ENCODE measurements around the gene KDM4B. TPM values are rescaled to one million over a fixed set of nuclear protein-coding genes. Genes with fewer than 3 reads are reported as not detected.

KDM4B gene
- total RNA-seq, 1 donor from 2014 or later: 38.9 TPM

GRCh38 chr19:5104871-5105351 lies 136.0 kb downstream of the KDM4B start:
- Mint-ChIP-seq H3K27ac (no peak overlapping the region), H3K9me3 (peaks cover 12% of the 10 kb centered on the region), H3K4me1 (ENCODE audit: low read depth) (no peaks in the 10 kb centered on the region), H3K36me3 (ENCODE audit: low read depth) (peaks cover 14% of the 10 kb centered on the region), H3K4me3 (no peak overlapping the region), H3K27me3 (ENCODE audit: insufficient read depth) (no peaks in the 10 kb centered on the region)
- intact Hi-C loops (cut with micrococcal nuclease): no loop called here
- no peak for DNase-seq (ENCODE audit: low spot score)

- H3K9me3 Mint-ChIP-seq: peaks cover under 1% of the 10 kb centered on the region
- intact Hi-C loops (cut with micrococcal nuclease): no loop called here
- no peak overlapping the region for H3K4me3 Mint-ChIP-seq
- no peaks in the 10 kb centered on the region for H3K4me1 Mint-ChIP-seq (ENCODE audit: low read depth)
- DNase-seq (ENCODE audit: low spot score): no peak
- H3K27ac Mint-ChIP-seq: no peak overlapping the region
- peaks cover 3% of the 10 kb centered on the region for H3K36me3 Mint-ChIP-seq (ENCODE audit: low read depth)
- H3K27me3 Mint-ChIP-seq (ENCODE audit: insufficient read depth): no peaks in the 10 kb centered on the region
Observed at GRCh38 chr19:5106191-5106726, 137.3 kb downstream of the KDM4B start.

- Mint-ChIP-seq H3K27me3 (ENCODE audit: insufficient read depth) (no peaks in the 10 kb centered on the region), H3K36me3 (ENCODE audit: low read depth) (peaks cover 7% of the 10 kb centered on the region), H3K4me3 (no peak overlapping the region), H3K27ac (no peak overlapping the region), H3K9me3 (no peaks in the 10 kb centered on the region), H3K4me1 (ENCODE audit: low read depth) (no peaks in the 10 kb centered on the region)
- DNase-seq (ENCODE audit: low spot score): no peak
- intact Hi-C loops (cut with micrococcal nuclease): no loop called here
Observed at GRCh38 chr19:5106971-5107370, 138.1 kb downstream of the KDM4B start.

GRCh38 chr19:5107432-5108122 lies 138.7 kb downstream of the KDM4B start:
- Mint-ChIP-seq H3K4me1 (ENCODE audit: low read depth) (no peaks in the 10 kb centered on the region), H3K9me3 (no peaks in the 10 kb centered on the region), H3K27me3 (ENCODE audit: insufficient read depth) (no peaks in the 10 kb centered on the region), H3K4me3 (no peak overlapping the region), H3K36me3 (ENCODE audit: low read depth) (peaks cover 8% of the 10 kb centered on the region), H3K27ac (no peak overlapping the region)
- intact Hi-C loops (cut with micrococcal nuclease): no loop called here
- no peak for DNase-seq (ENCODE audit: low spot score)

GRCh38 chr19:5108123-5108596 lies 139.2 kb downstream of the KDM4B start:
- H3K36me3 Mint-ChIP-seq (ENCODE audit: low read depth): peaks cover 10% of the 10 kb centered on the region
- intact Hi-C loops (cut with micrococcal nuclease): no loop called here
- H3K9me3 Mint-ChIP-seq: no peaks in the 10 kb centered on the region
- no peak overlapping the region for H3K4me3 Mint-ChIP-seq
- no peaks in the 10 kb centered on the region for H3K4me1 Mint-ChIP-seq (ENCODE audit: low read depth)
- no peaks in the 10 kb centered on the region for H3K27me3 Mint-ChIP-seq (ENCODE audit: insufficient read depth)
- no peak for DNase-seq (ENCODE audit: low spot score)
- no peak overlapping the region for H3K27ac Mint-ChIP-seq

- Mint-ChIP-seq H3K36me3 (ENCODE audit: low read depth) (peaks cover 10% of the 10 kb centered on the region), H3K27ac (no peak overlapping the region), H3K9me3 (no peaks in the 10 kb centered on the region), H3K4me1 (ENCODE audit: low read depth) (no peaks in the 10 kb centered on the region), H3K27me3 (ENCODE audit: insufficient read depth) (no peaks in the 10 kb centered on the region), H3K4me3 (no peak overlapping the region)
- intact Hi-C loops (cut with micrococcal nuclease): no loop called here
- no peak for DNase-seq (ENCODE audit: low spot score)
Observed at GRCh38 chr19:5108866-5109265, 140.0 kb downstream of the KDM4B start.

GRCh38 chr19:5109560-5109959 lies 140.6 kb downstream of the KDM4B start:
- H3K4me3 Mint-ChIP-seq: no peak overlapping the region
- no peaks in the 10 kb centered on the region for H3K4me1 Mint-ChIP-seq (ENCODE audit: low read depth)
- peaks cover 10% of the 10 kb centered on the region for H3K36me3 Mint-ChIP-seq (ENCODE audit: low read depth)
- intact Hi-C loops (cut with micrococcal nuclease): no loop called here
- no peaks in the 10 kb centered on the region for H3K27me3 Mint-ChIP-seq (ENCODE audit: insufficient read depth)
- no peak for DNase-seq (ENCODE audit: low spot score)
- no peaks in the 10 kb centered on the region for H3K9me3 Mint-ChIP-seq
- H3K27ac Mint-ChIP-seq: no peak overlapping the region

GRCh38 chr19:5110546-5110945 lies 141.6 kb downstream of the KDM4B start:
- no peak for DNase-seq (ENCODE audit: low spot score)
- H3K9me3 Mint-ChIP-seq: no peaks in the 10 kb centered on the region
- H3K36me3 Mint-ChIP-seq (ENCODE audit: low read depth): peaks cover 10% of the 10 kb centered on the region
- no peak overlapping the region for H3K4me3 Mint-ChIP-seq
- H3K4me1 Mint-ChIP-seq (ENCODE audit: low read depth): no peaks in the 10 kb centered on the region
- H3K27ac Mint-ChIP-seq: no peak overlapping the region
- intact Hi-C loops (cut with micrococcal nuclease): no loop called here
- H3K27me3 Mint-ChIP-seq (ENCODE audit: insufficient read depth): no peaks in the 10 kb centered on the region

GRCh38 chr19:5111051-5111450 lies 142.1 kb downstream of the KDM4B start:
- no peaks in the 10 kb centered on the region for H3K27me3 Mint-ChIP-seq (ENCODE audit: insufficient read depth)
- no peaks in the 10 kb centered on the region for H3K9me3 Mint-ChIP-seq
- DNase-seq (ENCODE audit: low spot score): no peak
- no peak overlapping the region for H3K4me3 Mint-ChIP-seq
- H3K27ac Mint-ChIP-seq: no peak overlapping the region
- H3K36me3 Mint-ChIP-seq (ENCODE audit: low read depth): peaks cover 9% of the 10 kb centered on the region
- H3K4me1 Mint-ChIP-seq (ENCODE audit: low read depth): no peaks in the 10 kb centered on the region
- intact Hi-C loops (cut with micrococcal nuclease): no loop called here

- H3K36me3 Mint-ChIP-seq (ENCODE audit: low read depth): peaks cover 13% of the 10 kb centered on the region
- no peaks in the 10 kb centered on the region for H3K27me3 Mint-ChIP-seq (ENCODE audit: insufficient read depth)
- DNase-seq (ENCODE audit: low spot score): no peak
- no peak overlapping the region for H3K4me3 Mint-ChIP-seq
- intact Hi-C loops (cut with micrococcal nuclease): no loop called here
- no peak overlapping the region for H3K27ac Mint-ChIP-seq
- H3K4me1 Mint-ChIP-seq (ENCODE audit: low read depth): no peaks in the 10 kb centered on the region
- no peaks in the 10 kb centered on the region for H3K9me3 Mint-ChIP-seq
Observed at GRCh38 chr19:5112175-5112574, 143.3 kb downstream of the KDM4B start.

- Mint-ChIP-seq H3K4me3 (no peak overlapping the region), H3K36me3 (ENCODE audit: low read depth) (peaks cover 13% of the 10 kb centered on the region), H3K27ac (no peak overlapping the region), H3K9me3 (no peaks in the 10 kb centered on the region), H3K4me1 (ENCODE audit: low read depth) (no peaks in the 10 kb centered on the region), H3K27me3 (ENCODE audit: insufficient read depth) (no peaks in the 10 kb centered on the region)
- no peak for DNase-seq (ENCODE audit: low spot score)
- intact Hi-C loops (cut with micrococcal nuclease): no loop called here
Observed at GRCh38 chr19:5112681-5113575, 144.0 kb downstream of the KDM4B start.

- intact Hi-C loops (cut with micrococcal nuclease): no loop called here
- Mint-ChIP-seq H3K4me3 (no peak overlapping the region), H3K4me1 (ENCODE audit: low read depth) (no peaks in the 10 kb centered on the region), H3K9me3 (no peaks in the 10 kb centered on the region), H3K27me3 (ENCODE audit: insufficient read depth) (no peaks in the 10 kb centered on the region), H3K27ac (no peak overlapping the region), H3K36me3 (ENCODE audit: low read depth) (peaks cover 13% of the 10 kb centered on the region)
- no peak for DNase-seq (ENCODE audit: low spot score)
Observed at GRCh38 chr19:5113633-5114586, 145.0 kb downstream of the KDM4B start.

All from activated T-helper 1 cell treated with anti-CD3 and anti-CD28 coated beads, Interleukin-12 subunit alpha, Interleukin-12 subunit beta, Interleukin-2, Interleukin-4 antibody, amounts not matched to agents 30 ng/mL and 10 ng/mL and 1 ng/mL, durations not matched to agents 14 hours and 24 hours and 36 hours (primary cell).